Fibroblast of skin of back (primary cell): ENCODE data around the gene CAMKK2.
"Not testable (repeated sequence)": the region's sequence is repeated elsewhere in the genome, so short reads cannot be mapped to it uniquely, and the experiment has no call there.

Experiments
- DNase-seq: peaks from one replicate; pipeline ENCODE4 v3.0.0-alpha.2; 2013

CAMKK2 gene

GRCh38 chr12:121222847-121223246, 73.7 kb downstream of the CAMKK2 start:
- no peak for DNase-seq

GRCh38 chr12:121219353-121219986, 77.0 kb downstream of the CAMKK2 start:
- no peak for DNase-seq

GRCh38 chr12:121218588-121219352, 77.7 kb downstream of the CAMKK2 start:
- no peak for DNase-seq

GRCh38 chr12:121217761-121218160, 78.7 kb downstream of the CAMKK2 start:
- no peak for DNase-seq

GRCh38 chr12:121217063-121217462, 79.4 kb downstream of the CAMKK2 start:
- no peak for DNase-seq

- DNase-seq: no peak
Observed at GRCh38 chr12:121216102-121216501, 80.4 kb downstream of the CAMKK2 start.

- peak; percentile 83 for DNase-seq
Observed at GRCh38 chr12:121214855-121215745, 81.4 kb downstream of the CAMKK2 start.

- DNase-seq: peak; percentile 28
Observed at GRCh38 chr12:121214166-121214777, 82.2 kb downstream of the CAMKK2 start.

- DNase-seq: no peak
Observed at GRCh38 chr12:121212875-121213274, 83.6 kb downstream of the CAMKK2 start.

GRCh38 chr12:121209624-121210572, 86.6 kb downstream of the CAMKK2 start, which contains the start of gene P2RX4:
TSS of gene P2RX4 (plus strand) at chr12:121210129. CDS start at chr12:121210165, 36 bp downstream.
- peak; percentile 79 for DNase-seq

GRCh38 chr12:121209221-121209620, 87.3 kb downstream of the CAMKK2 start:
- DNase-seq: no peak

- not testable (repeated sequence) for DNase-seq
Observed at GRCh38 chr12:121208571-121208970, 87.9 kb downstream of the CAMKK2 start.

GRCh38 chr12:121205491-121205890, 91.0 kb downstream of the CAMKK2 start:
- no peak for DNase-seq

GRCh38 chr12:121203482-121203881, 93.0 kb downstream of the CAMKK2 start:
- DNase-seq: no peak

- no peak for DNase-seq
Observed at GRCh38 chr12:121202407-121203355, 93.8 kb downstream of the CAMKK2 start.

GRCh38 chr12:121201140-121201539, 95.4 kb downstream of the CAMKK2 start:
- DNase-seq: not testable (repeated sequence)

- no peak for DNase-seq
Observed at GRCh38 chr12:121198949-121199348, 97.6 kb downstream of the CAMKK2 start.

- DNase-seq: no peak
Observed at GRCh38 chr12:121196902-121197301, 99.6 kb downstream of the CAMKK2 start.

GRCh38 chr12:121191151-121191550, 105.4 kb downstream of the CAMKK2 start:
- no peak for DNase-seq

GRCh38 chr12:121190523-121191031, 105.9 kb downstream of the CAMKK2 start:
- peak; percentile 99 for DNase-seq
